GM19467 (cell line): ENCODE data around the gene PPIP5K1.
"Not testable (repeated sequence)": the region's sequence is repeated elsewhere in the genome, so short reads cannot be mapped to it uniquely, and the experiment has no call there.

Source experiments
- ATAC-seq: cut with Tn5 transposase; IDR thresholded peaks from one replicate; pipeline ENCODE4 v1.9.1; 2021; ENCODE audit warnings: mild to moderate bottlenecking, moderate library complexity; ENCODE audit not compliant: unreplicated experiment

PPIP5K1 gene

GRCh38 chr15:43547539-43547938 is 42.5 kb downstream of the PPIP5K1 start:
- no peak for ATAC-seq

- no peak for ATAC-seq
Observed at GRCh38 chr15:43545426-43545825, 44.6 kb downstream of the PPIP5K1 start.

- ATAC-seq: no peak
Observed at GRCh38 chr15:43544266-43544665, 45.7 kb downstream of the PPIP5K1 start.

GRCh38 chr15:43541785-43542184 is 48.2 kb downstream of the PPIP5K1 start:
- no peak for ATAC-seq

- ATAC-seq: no peak
Observed at GRCh38 chr15:43538091-43538490, 51.9 kb downstream of the PPIP5K1 start.

GRCh38 chr15:43534897-43535296 is 55.1 kb downstream of the PPIP5K1 start:
- ATAC-seq: no peak

GRCh38 chr15:43532826-43533225 is 57.2 kb downstream of the PPIP5K1 start:
- not testable (repeated sequence) for ATAC-seq

GRCh38 chr15:43531018-43531670 is 58.9 kb downstream of the PPIP5K1 start:
- ATAC-seq: no peak

- no peak for ATAC-seq
Observed at GRCh38 chr15:43529587-43530345, 60.2 kb downstream of the PPIP5K1 start.

GRCh38 chr15:43529141-43529540 is 60.9 kb downstream of the PPIP5K1 start:
- no peak for ATAC-seq

- ATAC-seq: no peak
Observed at GRCh38 chr15:43528542-43529007, 61.4 kb downstream of the PPIP5K1 start.

GRCh38 chr15:43527802-43528541 is 62.0 kb downstream of the PPIP5K1 start:
- ATAC-seq: no peak

GRCh38 chr15:43527016-43527801 is 62.8 kb downstream of the PPIP5K1 start:
- no peak for ATAC-seq

GRCh38 chr15:43526261-43526930 is 63.6 kb downstream of the PPIP5K1 start:
- no peak for ATAC-seq

GRCh38 chr15:43525131-43525530 is 64.9 kb downstream of the PPIP5K1 start:
- ATAC-seq: no peak

GRCh38 chr15:43524254-43524845 is 65.7 kb downstream of the PPIP5K1 start:
- no peak for ATAC-seq

- no peak for ATAC-seq
Observed at GRCh38 chr15:43523646-43524045, 66.4 kb downstream of the PPIP5K1 start.

- no peak for ATAC-seq
Observed at GRCh38 chr15:43522247-43522646, 67.8 kb downstream of the PPIP5K1 start.

GRCh38 chr15:43521419-43521818 is 68.6 kb downstream of the PPIP5K1 start:
- no peak for ATAC-seq

- no peak for ATAC-seq
Observed at GRCh38 chr15:43520138-43520537, 69.9 kb downstream of the PPIP5K1 start.
